Transverse colon (tissue), 4 donors: ENCODE results near the gene RGS4. TPM values are rescaled to one million over a fixed set of nuclear protein-coding genes. Genes with fewer than 3 reads are reported as not detected.

Experiments
- DNase-seq: peaks from one replicate; pipeline ENCODE4 v3.0.0-alpha.2; 2019
- H3K27ac ChIP-seq, 4 donors: fragments of 200-600 bp; sonication (generic); 2 replicates each; pipeline ENCODE4 v1.5.1; 2016 to 2018; ENCODE audit warnings: inconsistent platforms in 4 of 4
- H3K27me3 ChIP-seq: fragments of 200-600 bp; sonication (generic); 2 replicates; pipeline ENCODE4 v1.5.1; 2017; ENCODE audit warnings: inconsistent platforms
- H3K36me3 ChIP-seq, 4 donors: fragments of 200-600 bp; sonication (generic); 2 replicates each; pipeline ENCODE4 v1.5.1; 2017 to 2019; ENCODE audit warnings: inconsistent platforms in 4 of 4
- H3K4me1 ChIP-seq, 4 donors: fragments of 200-600 bp; sonication (generic); 2 replicates each; pipeline ENCODE4 v1.5.1; 2017 to 2020; ENCODE audit warnings: inconsistent platforms in 4 of 4
- H3K4me3 ChIP-seq, 4 donors: fragments of 200-600 bp; sonication (generic); 1 replicate in 1 of 4; 2 replicates in 3 of 4; pipeline versions ENCODE4 v1.5.1 to v1.6.1; 2017 to 2019; ENCODE audit warnings: inconsistent platforms in 4 of 4
- H3K9me3 ChIP-seq, 2 donors: fragments of 200-600 bp; sonication (generic); 2 replicates each; pipeline ENCODE4 v1.5.1; 2017 to 2019; ENCODE audit warnings: inconsistent platforms in 2 of 2
- CTCF ChIP-seq, 5 experiments: fragments of 200-600 bp in 3 of 5; fragments of 450-650 bp in 2 of 5; sonication (generic) in 3 of 5; IDR thresholded peaks; 1 replicate in 2 of 5; 2 replicates in 3 of 5; pipeline ENCODE4 v1.5.1; 2016 to 2017; ENCODE audit warnings: antibody characterized with exemption in 5 of 5, inconsistent platforms in 3 of 5, mild to moderate bottlenecking in 2 of 5, moderate library complexity in 1 of 5
- EP300 ChIP-seq: sonication (generic); formaldehyde crosslinking; IDR thresholded peaks from one replicate; pipeline ENCODE4 v1.6.1; 2017; ENCODE audit warnings: antibody characterized with exemption, low read depth
- POLR2A ChIP-seq: fragments of 450-650 bp; IDR thresholded peaks from one replicate; pipeline ENCODE4 v1.6.1; 2016; ENCODE audit warnings: antibody characterized with exemption, mild to moderate bottlenecking, moderate library complexity
- POLR2AphosphoS5 ChIP-seq, 3 donors: sonication (generic); formaldehyde crosslinking; IDR thresholded peaks; one replicate each; pipeline ENCODE4 v1.6.1; 2016; ENCODE audit warnings: antibody characterized with exemption in 3 of 3
- WGBS, 2 donors: methylation state at CpG; one replicate each; pipeline ENCODE4 v1.1.5; 2018; ENCODE audit warnings: low coverage in 1 of 2; 5-methylcytosine and 5-hydroxymethylcytosine counted together
- in situ Hi-C, 4 donors: fragments of 200-750 bp; cut with MboI; loops; one replicate each; pipeline versions ENCODE4 v1.15.0 to v1.15.1; 2017; ENCODE audit warnings: low sequenced_read_pairs in 3 of 4, low pct_ligation_motif_present in 1 of 4, low pct_unique_long_range_greater_than_20kb in 1 of 4
- intact Hi-C: fragments of 100-400 bp; cut with DNase I; formaldehyde crosslinking; loops from one replicate; pipeline ENCODE4 v1.15.1; 2023; ENCODE audit warnings: low total_unique reads
- total RNA-seq, 4 donors: library from RNA; depleted of rRNA; stranded (reverse); fragments of >200 nt; gene quantifications; one replicate each; pipeline ENCODE4 v1.1.0, GENCODE V29; 2016

RGS4 gene
- total RNA-seq, 4 donors from 2014 or later: 0.37 to 2.2 (median 1.8) TPM

GRCh38 chr1:163076446-163076845, 7.3 kb downstream of the RGS4 start:
- Histone ChIP-seq H3K4me1 (no peaks in the 10 kb centered on the region), H3K27me3 (peaks cover 1% of the 10 kb centered on the region), H3K9me3 (no peaks in the 10 kb centered on the region), H3K36me3 (no peaks in the 10 kb centered on the region), H3K27ac (no peak overlapping the region), H3K4me3 (no peak overlapping the region)
- TF ChIP-seq EP300 (no peak), CTCF (IDR thresholded peaks at IDR 0.05) (no peak), POLR2AphosphoS5 (IDR thresholded peaks at IDR 0.05) (no peak), POLR2A (no peak)
- WGBS, 2 donors: 89 to 91% methylated on average over 2 to 3 of the region's 3 CpGs
- DNase-seq: no peak
- in situ Hi-C loops: no loop called here
- intact Hi-C loops: no loop called here

- DNase-seq: no peak
- in situ Hi-C loops (no loop called here), intact Hi-C loops (no loop called here)
- H3K4me1 ChIP-seq: no peaks in the 10 kb centered on the region
- H3K9me3 ChIP-seq: no peaks in the 10 kb centered on the region
- H3K4me3 ChIP-seq: no peak overlapping the region
- no peaks in the 10 kb centered on the region for H3K36me3 ChIP-seq
- WGBS, 2 donors: 76 to 79% methylated on average over 4 to 5 of the region's 5 CpGs
- H3K27me3 ChIP-seq: no peaks in the 10 kb centered on the region
- no peak for TF ChIP-seq POLR2AphosphoS5 (IDR thresholded peaks at IDR 0.05)
- TF ChIP-seq EP300: no peak
- no peak for TF ChIP-seq POLR2A
- no peak for TF ChIP-seq CTCF (IDR thresholded peaks at IDR 0.05)
- no peak overlapping the region for H3K27ac ChIP-seq
Observed at GRCh38 chr1:163076981-163077761, 8.0 kb downstream of the RGS4 start.

- Histone ChIP-seq H3K4me1 (peaks cover 0 to 16% (median 0%) of the 10 kb centered on the region in 4 donors), H3K4me3 (no peak overlapping the region), H3K27me3 (no peaks in the 10 kb centered on the region), H3K27ac (no peak overlapping the region), H3K9me3 (no peaks in the 10 kb centered on the region), H3K36me3 (no peaks in the 10 kb centered on the region)
- WGBS, 2 donors: 52 to 56% methylated on average over 5 to 6 of the region's 6 CpGs
- intact Hi-C loops: no loop called here
- no peak for DNase-seq
- TF ChIP-seq CTCF (IDR thresholded peaks at IDR 0.05) (no peak), POLR2A (no peak), EP300 (no peak), POLR2AphosphoS5 (IDR thresholded peaks at IDR 0.05) (no peak)
- in situ Hi-C loops: no loop called here
Observed at GRCh38 chr1:163082971-163083370, 13.8 kb downstream of the RGS4 start.

GRCh38 chr1:163083690-163084089, 14.5 kb downstream of the RGS4 start:
- WGBS, 2 donors: 70 to 88% methylated on average over 1 of the region's 1 CpG
- intact Hi-C loops (no loop called here), in situ Hi-C loops (no loop called here)
- Histone ChIP-seq H3K36me3 (no peaks in the 10 kb centered on the region), H3K4me1 (peaks cover 0 to 16% (median 0%) of the 10 kb centered on the region in 4 donors), H3K27me3 (no peaks in the 10 kb centered on the region), H3K9me3 (no peaks in the 10 kb centered on the region), H3K27ac (no peak overlapping the region), H3K4me3 (no peak overlapping the region)
- no peak for TF ChIP-seq EP300
- TF ChIP-seq POLR2A: no peak
- no peak for TF ChIP-seq CTCF (IDR thresholded peaks at IDR 0.05)
- no peak for TF ChIP-seq POLR2AphosphoS5 (IDR thresholded peaks at IDR 0.05)
- no peak for DNase-seq
